ACHN (cell line): Measurements from ENCODE around the gene NUP153.

ENCODE experiments used
- DNase-seq: peaks from one replicate; pipeline ENCODE4 v3.0.0-alpha.2; 2015
- in situ Hi-C: cut with HindIII; loops from 2 replicates; pipeline ENCODE4 v1.10.0; 2017; ENCODE audit warnings: low sequenced_read_pairs, low pct_ligation_motif_present, low pct_unique_long_range_greater_than_20kb

NUP153 gene

GRCh38 chr6:17673543-17674254, 33.0 kb downstream of the NUP153 start:
- in situ Hi-C loops, result no loop called here
- no peak for DNase-seq

GRCh38 chr6:17672064-17672718, 34.5 kb downstream of the NUP153 start:
- in situ Hi-C loops, result no loop called here
- DNase-seq, result no peak

- in situ Hi-C loops, result no loop called here
- no peak for DNase-seq
Measured at GRCh38 chr6:17666646-17667045, 40.1 kb downstream of the NUP153 start.

GRCh38 chr6:17665132-17665531, 41.6 kb downstream of the NUP153 start:
- DNase-seq, result no peak
- in situ Hi-C loops, result no loop called here

GRCh38 chr6:17663226-17663625, 43.5 kb downstream of the NUP153 start:
- DNase-seq, result no peak
- in situ Hi-C loops, result no loop called here

GRCh38 chr6:17662585-17662984, 44.1 kb downstream of the NUP153 start:
- no peak for DNase-seq
- in situ Hi-C loops, result no loop called here

GRCh38 chr6:17656644-17657043, 50.1 kb downstream of the NUP153 start:
- DNase-seq, result no peak
- in situ Hi-C loops, result no loop called here

GRCh38 chr6:17656092-17656491, 50.6 kb downstream of the NUP153 start:
- in situ Hi-C loops, result no loop called here
- DNase-seq, result no peak

GRCh38 chr6:17653198-17653882, 53.4 kb downstream of the NUP153 start:
- in situ Hi-C loops, result no loop called here

GRCh38 chr6:17650656-17651309, 55.9 kb downstream of the NUP153 start:
- in situ Hi-C loops, result no loop called here
- DNase-seq, result no peak

More at GRCh38 chr6:17653198-17653882, 53.4 kb downstream of the NUP153 start:
- no peak for DNase-seq

GRCh38 chr6:17648745-17649144, 58.0 kb downstream of the NUP153 start:
- in situ Hi-C loops, result no loop called here

GRCh38 chr6:17640477-17640917, 66.2 kb downstream of the NUP153 start:
- in situ Hi-C loops, result no loop called here
- no peak for DNase-seq

More at GRCh38 chr6:17648745-17649144, 58.0 kb downstream of the NUP153 start:
- no peak for DNase-seq

- in situ Hi-C loops, result no loop called here
Measured at GRCh38 chr6:17638212-17638715, 68.5 kb downstream of the NUP153 start.

GRCh38 chr6:17635568-17635967, 71.2 kb downstream of the NUP153 start:
- in situ Hi-C loops, result no loop called here
- DNase-seq, result no peak

More at GRCh38 chr6:17638212-17638715, 68.5 kb downstream of the NUP153 start:
- no peak for DNase-seq

GRCh38 chr6:17633465-17634188, 73.1 kb downstream of the NUP153 start:
- in situ Hi-C loops, result no loop called here
- DNase-seq, result no peak

GRCh38 chr6:17632934-17633333, 73.8 kb downstream of the NUP153 start:
- in situ Hi-C loops, result no loop called here
- no peak for DNase-seq

GRCh38 chr6:17630511-17631073, 76.1 kb downstream of the NUP153 start:
- no peak for DNase-seq
- in situ Hi-C loops, result no loop called here
